ENCODE results near the gene TRMT6.

- TF ChIP-seq, protein P1, sequence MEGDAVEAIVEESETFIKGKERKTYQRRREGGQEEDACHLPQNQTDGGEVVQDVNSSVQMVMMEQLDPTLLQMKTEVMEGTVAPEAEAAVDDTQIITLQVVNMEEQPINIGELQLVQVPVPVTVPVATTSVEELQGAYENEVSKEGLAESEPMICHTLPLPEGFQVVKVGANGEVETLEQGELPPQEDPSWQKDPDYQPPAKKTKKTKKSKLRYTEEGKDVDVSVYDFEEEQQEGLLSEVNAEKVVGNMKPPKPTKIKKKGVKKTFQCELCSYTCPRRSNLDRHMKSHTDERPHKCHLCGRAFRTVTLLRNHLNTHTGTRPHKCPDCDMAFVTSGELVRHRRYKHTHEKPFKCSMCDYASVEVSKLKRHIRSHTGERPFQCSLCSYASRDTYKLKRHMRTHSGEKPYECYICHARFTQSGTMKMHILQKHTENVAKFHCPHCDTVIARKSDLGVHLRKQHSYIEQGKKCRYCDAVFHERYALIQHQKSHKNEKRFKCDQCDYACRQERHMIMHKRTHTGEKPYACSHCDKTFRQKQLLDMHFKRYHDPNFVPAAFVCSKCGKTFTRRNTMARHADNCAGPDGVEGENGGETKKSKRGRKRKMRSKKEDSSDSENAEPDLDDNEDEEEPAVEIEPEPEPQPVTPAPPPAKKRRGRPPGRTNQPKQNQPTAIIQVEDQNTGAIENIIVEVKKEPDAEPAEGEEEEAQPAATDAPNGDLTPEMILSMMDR (IDR thresholded peaks at IDR 0.05): no peak
- TF ChIP-seq POLR2A (IDR thresholded peaks at IDR 0.05): no peak
- TF ChIP-seq POLR2AphosphoS5 (IDR thresholded peaks at IDR 0.05): no peak
These were observed 30.4 kb downstream of the TRMT6 start for GRCh38 chr20:5919626-5920544.

All from sigmoid colon (tissue), 4 donors.